Measurements from ENCODE around the gene EFCC1.

GRCh38 chr3:128997486-128998133 is 3.5 kb upstream of the EFCC1 start:
- no peak for TF ChIP-seq FOSB (CRISPR knock-in tag; IDR thresholded peaks at IDR 0.05)
- no peak for TF ChIP-seq JUNB (IDR thresholded peaks at IDR 0.05)
- no peak for TF ChIP-seq EP300 (IDR thresholded peaks at IDR 0.05)
